HG03460 (cell line): ENCODE measurements around the gene SPTY2D1.

Experiments
- ATAC-seq: cut with Tn5 transposase; IDR thresholded peaks from one replicate; pipeline ENCODE4 v1.9.1; 2021; ENCODE audit not compliant: unreplicated experiment

Gene SPTY2D1

GRCh38 chr11:18566406-18566805 is 67.7 kb downstream of the SPTY2D1 start:
- no peak for ATAC-seq

DNA sequence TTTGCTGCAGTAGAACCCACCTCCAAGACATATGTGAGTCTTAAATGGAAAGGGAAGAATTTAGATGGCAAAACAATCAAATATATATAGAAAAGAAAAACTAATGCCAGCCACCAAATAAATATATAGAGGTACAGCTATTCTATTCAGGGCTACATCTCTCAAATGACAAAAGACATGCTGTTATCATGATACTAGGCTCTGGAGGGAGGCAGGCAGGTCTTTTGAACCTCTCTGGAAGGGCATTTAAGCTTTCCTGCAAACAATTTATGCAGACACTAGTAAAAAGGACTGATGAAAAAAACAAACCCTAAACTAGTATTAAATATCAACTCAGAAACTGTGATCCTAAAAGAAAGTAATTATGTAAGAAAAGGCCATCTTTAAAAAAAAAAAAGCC is 70.0 kb downstream of the SPTY2D1 start:
- no peak for ATAC-seq

DNA sequence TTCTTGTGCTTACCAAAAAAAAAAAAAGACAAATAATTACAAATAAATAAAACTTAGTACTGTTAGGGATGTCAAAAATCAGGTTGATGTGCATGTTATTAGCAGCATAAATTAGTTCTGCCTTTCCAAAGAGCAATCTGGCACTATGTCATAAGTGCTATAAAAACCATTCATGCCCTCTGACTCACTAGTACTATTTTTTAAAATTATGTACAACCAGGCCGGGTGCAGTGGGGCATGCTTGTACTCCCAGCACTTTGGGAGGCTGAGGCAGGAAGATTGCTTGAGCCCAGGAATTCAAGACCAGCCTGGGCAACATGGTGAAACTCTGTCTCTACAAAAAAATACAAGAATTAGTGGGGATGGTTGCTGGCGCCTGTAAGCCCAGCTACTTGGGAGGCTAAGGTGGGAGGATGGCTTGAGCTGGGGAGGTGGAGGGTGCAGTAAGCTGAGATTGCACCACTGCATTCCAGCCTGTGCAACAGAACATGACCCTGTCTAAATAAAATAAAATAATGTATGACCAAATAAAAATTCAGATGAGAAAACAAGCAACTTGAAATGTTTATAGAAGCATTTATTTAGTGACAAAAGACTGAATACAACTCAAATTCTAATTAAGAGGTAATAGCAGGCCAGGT is 70.9 kb downstream of the SPTY2D1 start:
- no peak for ATAC-seq
